Esophagus (tissue), 2 donors: ENCODE measurements around the gene OR6C2. TPM values are rescaled to one million over a fixed set of nuclear protein-coding genes. Genes with fewer than 3 reads are reported as not detected.

ENCODE experiments used
- polyA plus RNA-seq, 2 donors: library from polyadenylated mRNA; stranded (reverse); fragments of 200-250 nt; gene quantifications; one replicate each; pipeline ENCODE4 v1.2.3, GENCODE V29; 2013
- donor health status: healthy with polysubstance abuse.
- donor health status: Bipolar disorder and iron deficiency.

The OR6C2 gene
- polyA plus RNA-seq, 2 donors: 0.02 TPM; not detected in 1

Other genes with a start within 250 kb of the OR6C2 start
- gene OR10A7, start 223.1 kb upstream of the OR6C2 start, polyA plus RNA-seq: not detected
- not detected for gene OR6C74, start 199.5 kb upstream of the OR6C2 start, polyA plus RNA-seq
- not detected for gene OR6C6, start 147.5 kb upstream of the OR6C2 start, polyA plus RNA-seq
- not detected for gene OR6C1, start 129.7 kb upstream of the OR6C2 start, polyA plus RNA-seq
- gene OR6C3, start 113.3 kb upstream of the OR6C2 start, polyA plus RNA-seq: not detected
- not detected for gene OR6C75, start 81.1 kb upstream of the OR6C2 start, polyA plus RNA-seq
- gene OR6C65, start 43.5 kb upstream of the OR6C2 start, polyA plus RNA-seq: not detected
- gene OR6C76, start 17.8 kb upstream of the OR6C2 start, polyA plus RNA-seq: not detected
- not detected for gene OR6C70, start 26.1 kb downstream of the OR6C2 start, polyA plus RNA-seq
- not detected for gene OR6C68, start 48.3 kb downstream of the OR6C2 start, polyA plus RNA-seq
- not detected for gene OR6C4, start 105.5 kb downstream of the OR6C2 start, polyA plus RNA-seq
- not detected for gene OR2AP1, start 128.4 kb downstream of the OR6C2 start, polyA plus RNA-seq
- gene OR10P1, start 192.8 kb downstream of the OR6C2 start, polyA plus RNA-seq: not detected